ENCODE results near the gene SEZ6. TPM values are rescaled to one million over a fixed set of nuclear protein-coding genes. Genes with fewer than 3 reads are reported as not detected.

Gene SEZ6
- total and polyA plus RNA-seq, 2 of the 4 experiments (the other 2 are of a cell fraction), result not detected

DNA sequence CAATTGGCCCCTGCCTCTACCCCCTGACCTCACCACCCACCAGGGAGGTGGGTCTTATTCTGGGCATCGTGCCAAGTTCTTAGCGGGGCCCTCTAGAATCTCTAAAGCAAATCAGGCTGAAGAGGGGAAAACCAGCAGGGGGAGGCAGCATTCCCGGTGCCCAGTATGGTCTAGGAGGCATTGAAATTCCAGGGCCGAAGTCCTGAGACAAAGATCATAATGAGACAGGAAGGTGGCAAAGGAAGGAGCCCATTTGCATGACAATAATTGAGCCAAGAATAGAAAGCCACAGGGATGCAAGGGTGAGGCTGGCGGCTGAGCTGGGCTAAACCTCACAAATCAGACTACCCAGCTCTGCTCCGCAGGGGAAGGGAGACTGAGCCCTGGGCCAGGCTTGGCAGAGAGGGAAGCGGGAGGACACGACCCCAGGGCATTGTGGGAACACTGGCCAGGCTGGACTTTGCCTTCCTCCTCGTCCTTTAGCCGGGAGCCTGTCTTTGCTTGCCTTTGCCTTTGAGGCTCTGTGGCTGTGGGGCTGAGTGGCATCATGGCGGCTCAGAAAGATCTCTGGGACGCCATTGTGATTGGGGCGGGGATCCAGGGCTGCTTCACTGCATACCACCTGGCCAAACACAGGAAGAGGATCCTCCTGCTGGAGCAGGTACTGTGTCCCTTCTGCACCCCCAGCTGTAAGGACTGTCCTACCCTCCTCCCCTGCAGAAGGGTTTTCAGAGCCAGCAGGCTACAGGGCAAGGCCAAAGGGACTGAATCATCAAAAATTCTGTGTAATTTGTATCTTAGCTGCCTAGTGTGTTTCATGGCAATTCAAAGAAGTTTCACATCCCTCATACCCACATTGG, 37.1 kb upstream of the SEZ6 start, which contains the start of gene PIPOX:
Gene PIPOX (plus strand): TSS at position 463 of the 860 bp plus-strand sequence. CDS start 85 bp downstream, at position 548.
- Histone ChIP-seq H3K23ac (ENCODE audit: low read depth, low read length) (no peak within 1 kb of the TSS), H3K4ac (ENCODE audit: low read depth, low read length) (no peak within 1 kb of the TSS), H3K18ac (ENCODE audit: low read depth, low read length) (no peak within 1 kb of the TSS), H3K36me3 (ENCODE audit: control insufficient read depth, insufficient read depth, low read length) (no peaks in the 10 kb centered on the region), H2AK9ac (replicated peaks; ENCODE audit: low read depth, low read length, poor library complexity) (no peak within 1 kb of the TSS), H3K9me1 (ENCODE audit: insufficient read depth, low read length) (no peaks in the 10 kb centered on the region), H3K79me1 (ENCODE audit: low read depth in 1 of 2, low read length in 2 of 2) (no peaks in the 10 kb centered on the region), H3K9me3 (ENCODE audit: control insufficient read depth, insufficient read depth, low read length) (no peaks in the 10 kb centered on the region; the same call in 1 of the 2 replicates), H3K4me1 (ENCODE audit: control insufficient read depth, insufficient read depth, low read length) (no peaks in the 10 kb centered on the region), H3K27ac (ENCODE audit: insufficient read depth, low read length) (no peak within 1 kb of the TSS), H4K91ac (ENCODE audit: insufficient read depth, low read depth, low read length) (no peak within 1 kb of the TSS), H2BK15ac (ENCODE audit: low read depth, low read length) (no peak within 1 kb of the TSS), H3K4me2 (ENCODE audit: low read depth, low read length) (no peak within 1 kb of the TSS), H2AFZ (replicated peaks; ENCODE audit: low read length, poor library complexity) (no peak within 1 kb of the TSS), H2AK5ac (ENCODE audit: low read depth, low read length) (no peak within 1 kb of the TSS), H3K4me3 (ENCODE audit: insufficient read depth, low read depth, low read length) (no peak within 1 kb of the TSS), H4K5ac (ENCODE audit: low read depth, low read length) (no peak within 1 kb of the TSS), H4K20me1 (ENCODE audit: insufficient read depth, low read length) (no peaks in the 10 kb centered on the region), H2BK120ac (ENCODE audit: low read depth, low read length) (no peak within 1 kb of the TSS), H3K56ac (ENCODE audit: extremely low read depth, insufficient read depth, low read length) (no peak within 1 kb of the TSS), H2BK20ac (ENCODE audit: low read depth, low read length) (no peak within 1 kb of the TSS), H3K9ac (ENCODE audit: low read depth, low read length) (no peak within 1 kb of the TSS), H3K27me3 (ENCODE audit: control insufficient read depth, insufficient read depth, low read length) (peaks cover 46% of the 10 kb centered on the region), H4K8ac (ENCODE audit: low read depth in 2 of 2, low read length in 2 of 2) (no peak within 1 kb of the TSS), H2BK5ac (ENCODE audit: low read depth, low read length, poor library complexity, severe bottlenecking) (no peak within 1 kb of the TSS), H3K14ac (replicated peaks; ENCODE audit: low read depth, low read length) (no peak within 1 kb of the TSS)
- dilution Hi-C loops (cut with HindIII; ENCODE audit: low sequenced_read_pairs, unreplicated experiment) (no loop called here), in situ Hi-C loops (cut with MboI; ENCODE audit: low sequenced_read_pairs) (loop anchor here (10.0 kb wide), 1 partner anchor 62 kb away; no protein-coding TSS in a partner anchor), intact Hi-C loops (cut with micrococcal nuclease) (loop anchor here (10.0 kb wide), 1 partner anchor 78 kb away; no protein-coding TSS in a partner anchor)
- ATAC-seq (ENCODE audit: low read depth), result no peak; the same call in 1 of the 2 replicates
- POLR2A ChIA-PET (ENCODE audit: unreplicated experiment), result no interaction called here
- BruUV-seq (replicated peaks), result no TSS peak
- CTCF ChIA-PET, result no interaction called here
- peak; percentile 15 for DNase-seq
- TF ChIP-seq CHD1 (IDR thresholded peaks at IDR 0.05; ENCODE audit: low read depth, low read length), result no peak
- no peak for TF ChIP-seq RFX5 (IDR thresholded peaks at IDR 0.05; ENCODE audit: low read depth, low read length)
- TF ChIP-seq FOS (IDR thresholded peaks at IDR 0.05; ENCODE audit: low read depth, low read length), result no peak
- 40% methylated on average over 2 of the region's 13 CpGs; no CpG with 5 or more reads in 1 of the 2 experiments for WGBS, 2 experiments (ENCODE audit: extremely low coverage in 2 of 2, insufficient read length in 1 of 2)
